Cardiac muscle cell (in vitro differentiated cells and primary cell): Measurements from ENCODE around the gene COPZ2. TPM values are rescaled to one million over a fixed set of nuclear protein-coding genes. Genes with fewer than 3 reads are reported as not detected.

ENCODE experiments used
- DNase-seq, 2 donors: peaks; one replicate each; pipeline versions ENCODE4 v3.0.0 to v3.0.0-alpha.2; 2010 to 2017; ENCODE audit warnings: low read depth in 1 of 2, low spot score in 1 of 2
- H3K27ac ChIP-seq: fragments of 200-600 bp; sonication (generic); 2 replicates; pipeline ENCODE4 v1.5.1; 2016
- H3K27me3 ChIP-seq: fragments of 200-600 bp; sonication (generic); 2 replicates; pipeline ENCODE4 v1.6.0; 2016; ENCODE audit warnings: control low read depth
- H3K36me3 ChIP-seq: fragments of 200-600 bp; sonication (generic); 2 replicates; pipeline ENCODE4 v1.5.1; 2016; ENCODE audit warnings: control low read depth
- H3K4me1 ChIP-seq: fragments of 200-600 bp; sonication (generic); 2 replicates; pipeline ENCODE4 v1.8.1; 2017; ENCODE audit warnings: low read depth, mild to moderate bottlenecking, mixed run types
- H3K4me3 ChIP-seq: fragments of 200-600 bp; sonication (generic); 2 replicates; pipeline ENCODE4 v1.5.1; 2016; ENCODE audit warnings: mild to moderate bottlenecking
- H3K9me3 ChIP-seq: fragments of 200-600 bp; sonication (generic); 2 replicates; pipeline ENCODE4 v1.5.1; 2017; ENCODE audit warnings: low read depth, mild to moderate bottlenecking, control low read depth
- polyA plus RNA-seq: library from polyadenylated mRNA; unstranded; fragments of >200 nt; fragmentation: Nextera tagmentation; extraction: Ambion mirVana; gene quantifications from 2 replicates; pipeline ENCODE4 v1.2.1, GENCODE V29; 2016
- total RNA-seq: library from RNA; depleted of rRNA; stranded (reverse); fragments of >200 nt; gene quantifications from 2 replicates; pipeline ENCODE4 v1.2.3, GENCODE V29; 2016
- TF ChIP-seq, protein P1 (sequence below): IDR thresholded peaks from 2 replicates; pipeline ENCODE4 v1.5.1; 2012; ENCODE audit warnings: low read depth, mild to moderate bottlenecking, low read length

Gene COPZ2
- total and polyA plus RNA-seq, 2 experiments from 2014 or later: 14.4 to 36.1 TPM

DNA sequence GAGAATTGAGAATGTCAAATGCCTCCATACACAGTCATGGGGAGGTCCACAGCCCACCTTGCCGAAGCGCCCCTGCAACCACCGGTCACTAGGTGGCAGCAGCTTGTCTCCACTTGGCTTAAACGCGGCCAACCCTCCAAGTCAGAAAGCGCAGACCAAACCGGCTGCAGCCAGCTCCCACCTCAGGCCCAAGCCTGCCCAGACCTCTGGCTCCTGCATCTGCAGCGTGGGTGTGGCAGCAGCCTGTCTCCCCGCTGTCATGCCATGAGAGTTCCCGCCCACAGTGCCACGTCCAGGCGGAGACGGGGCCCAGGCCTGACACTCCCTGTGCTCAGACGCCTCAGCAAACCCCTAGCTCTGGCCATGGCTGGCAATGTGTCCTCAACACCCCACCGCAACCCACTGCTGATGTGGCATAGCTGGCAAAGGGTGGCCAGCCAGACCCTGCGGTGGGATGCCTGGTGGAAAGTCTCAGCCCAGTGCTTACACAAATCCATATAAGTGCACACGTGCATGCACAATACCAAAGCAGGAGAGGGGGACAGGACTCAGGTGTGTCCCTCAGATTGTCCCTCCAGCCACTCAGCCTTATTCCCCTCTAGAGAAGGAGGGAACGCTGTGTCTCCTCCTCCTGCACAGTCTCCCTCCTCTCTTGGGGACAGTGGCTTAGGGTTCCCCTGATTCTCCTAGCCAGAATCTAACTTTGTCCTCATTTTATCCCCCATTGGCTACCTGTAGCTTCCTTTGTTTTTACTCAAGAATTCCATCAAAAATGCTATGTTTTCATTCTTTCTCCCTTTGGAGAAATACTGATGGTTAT lies 10.9 kb downstream of the COPZ2 start:
- no peak overlapping the region for H3K4me3 ChIP-seq
- H3K9me3 ChIP-seq: no peaks in the 10 kb centered on the region
- peaks cover 16% of the 10 kb centered on the region for H3K27me3 ChIP-seq
- no peaks in the 10 kb centered on the region for H3K36me3 ChIP-seq
- H3K27ac ChIP-seq: no peak overlapping the region
- H3K4me1 ChIP-seq: peaks cover 3% of the 10 kb centered on the region
- DNase-seq: peak; percentile 93 to 94
- TF ChIP-seq, protein P1, sequence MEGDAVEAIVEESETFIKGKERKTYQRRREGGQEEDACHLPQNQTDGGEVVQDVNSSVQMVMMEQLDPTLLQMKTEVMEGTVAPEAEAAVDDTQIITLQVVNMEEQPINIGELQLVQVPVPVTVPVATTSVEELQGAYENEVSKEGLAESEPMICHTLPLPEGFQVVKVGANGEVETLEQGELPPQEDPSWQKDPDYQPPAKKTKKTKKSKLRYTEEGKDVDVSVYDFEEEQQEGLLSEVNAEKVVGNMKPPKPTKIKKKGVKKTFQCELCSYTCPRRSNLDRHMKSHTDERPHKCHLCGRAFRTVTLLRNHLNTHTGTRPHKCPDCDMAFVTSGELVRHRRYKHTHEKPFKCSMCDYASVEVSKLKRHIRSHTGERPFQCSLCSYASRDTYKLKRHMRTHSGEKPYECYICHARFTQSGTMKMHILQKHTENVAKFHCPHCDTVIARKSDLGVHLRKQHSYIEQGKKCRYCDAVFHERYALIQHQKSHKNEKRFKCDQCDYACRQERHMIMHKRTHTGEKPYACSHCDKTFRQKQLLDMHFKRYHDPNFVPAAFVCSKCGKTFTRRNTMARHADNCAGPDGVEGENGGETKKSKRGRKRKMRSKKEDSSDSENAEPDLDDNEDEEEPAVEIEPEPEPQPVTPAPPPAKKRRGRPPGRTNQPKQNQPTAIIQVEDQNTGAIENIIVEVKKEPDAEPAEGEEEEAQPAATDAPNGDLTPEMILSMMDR: peak; percentile 93

DNA sequence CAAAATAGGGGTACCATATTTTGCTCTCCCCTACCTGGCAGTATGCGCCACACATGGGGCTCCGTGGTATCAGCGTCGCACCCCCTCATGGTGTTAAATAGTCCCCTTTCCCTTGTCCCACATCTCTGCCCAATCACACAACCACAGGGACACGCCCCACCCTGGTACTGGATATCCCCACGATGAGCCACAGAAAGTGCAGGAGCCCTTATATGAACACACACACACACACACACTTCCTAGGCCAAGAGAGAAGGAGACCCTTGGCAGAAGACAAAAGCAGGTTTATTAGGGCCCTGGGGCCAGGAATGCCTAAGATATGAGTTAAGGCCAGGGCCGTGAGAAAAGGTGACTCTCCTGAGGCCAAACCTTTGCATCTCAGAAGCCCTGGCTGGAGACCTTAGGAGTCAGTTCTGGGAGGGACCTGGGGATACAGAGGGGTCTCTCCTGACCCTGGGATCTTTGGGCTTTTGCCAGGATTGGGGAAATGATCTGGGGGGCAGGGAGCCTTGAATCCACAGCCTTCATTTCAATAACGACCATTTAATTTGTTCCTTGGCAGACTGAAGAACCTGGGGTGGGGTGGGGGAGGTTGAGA lies 11.6 kb downstream of the COPZ2 start:
- Histone ChIP-seq H3K9me3 (no peaks in the 10 kb centered on the region), H3K27me3 (peaks cover 16% of the 10 kb centered on the region), H3K4me3 (no peak overlapping the region), H3K4me1 (peaks cover 3% of the 10 kb centered on the region), H3K27ac (no peak overlapping the region), H3K36me3 (no peaks in the 10 kb centered on the region)
- TF ChIP-seq, protein P1: no peak
- DNase-seq: peak in 1 of 2 donors; percentile 28

DNA sequence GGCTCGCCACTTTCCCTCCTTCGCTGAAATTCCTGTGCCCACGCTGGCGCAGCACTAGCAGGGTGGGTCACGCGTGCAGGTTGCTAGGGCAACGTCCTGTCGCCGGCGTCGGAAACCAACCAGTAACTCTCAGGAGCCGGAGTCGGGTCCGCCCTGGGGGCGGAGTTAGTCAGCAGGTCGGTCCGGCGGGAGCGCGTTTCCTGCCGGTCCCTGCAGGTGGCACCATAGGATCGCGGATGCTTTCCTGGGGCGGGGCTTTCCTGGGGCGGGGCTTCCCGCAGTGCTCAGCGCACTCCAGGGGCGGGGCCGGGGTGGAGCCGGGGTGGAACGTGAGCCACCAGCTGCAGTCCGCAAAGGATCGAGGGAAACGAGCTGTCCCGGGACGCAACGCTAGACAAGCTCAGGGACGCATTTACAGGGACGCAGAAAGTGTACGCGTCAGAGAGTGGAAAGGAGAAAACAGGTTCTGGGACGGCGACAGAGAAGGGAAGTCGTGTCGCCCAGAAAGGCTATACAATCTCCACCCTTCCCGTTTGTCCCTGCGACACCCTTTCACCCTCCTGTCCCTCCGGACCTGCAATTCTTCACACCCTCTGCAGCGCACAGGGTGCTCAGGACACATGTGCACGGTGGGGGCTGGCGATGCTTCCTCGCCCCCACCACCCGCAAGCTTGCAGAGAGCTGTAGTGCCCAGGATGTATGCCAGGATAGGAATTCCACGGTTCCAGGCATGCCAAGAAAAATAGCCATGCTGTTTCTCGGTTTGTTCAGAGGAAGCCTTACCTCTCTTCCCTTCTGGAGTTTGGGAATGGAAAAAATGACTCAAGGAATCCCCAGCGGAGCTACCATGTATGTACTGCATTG lies 12.3 kb downstream of the COPZ2 start:
- peaks cover 16% of the 10 kb centered on the region for H3K27me3 ChIP-seq
- no peaks in the 10 kb centered on the region for H3K9me3 ChIP-seq
- peaks cover 3% of the 10 kb centered on the region for H3K4me1 ChIP-seq
- TF ChIP-seq, protein P1: peak; percentile 69
- H3K36me3 ChIP-seq: no peaks in the 10 kb centered on the region
- DNase-seq: peak; percentile 97 to 98
- H3K27ac ChIP-seq: no peak overlapping the region
- peak overlapping the region; percentile 28 for H3K4me3 ChIP-seq

DNA sequence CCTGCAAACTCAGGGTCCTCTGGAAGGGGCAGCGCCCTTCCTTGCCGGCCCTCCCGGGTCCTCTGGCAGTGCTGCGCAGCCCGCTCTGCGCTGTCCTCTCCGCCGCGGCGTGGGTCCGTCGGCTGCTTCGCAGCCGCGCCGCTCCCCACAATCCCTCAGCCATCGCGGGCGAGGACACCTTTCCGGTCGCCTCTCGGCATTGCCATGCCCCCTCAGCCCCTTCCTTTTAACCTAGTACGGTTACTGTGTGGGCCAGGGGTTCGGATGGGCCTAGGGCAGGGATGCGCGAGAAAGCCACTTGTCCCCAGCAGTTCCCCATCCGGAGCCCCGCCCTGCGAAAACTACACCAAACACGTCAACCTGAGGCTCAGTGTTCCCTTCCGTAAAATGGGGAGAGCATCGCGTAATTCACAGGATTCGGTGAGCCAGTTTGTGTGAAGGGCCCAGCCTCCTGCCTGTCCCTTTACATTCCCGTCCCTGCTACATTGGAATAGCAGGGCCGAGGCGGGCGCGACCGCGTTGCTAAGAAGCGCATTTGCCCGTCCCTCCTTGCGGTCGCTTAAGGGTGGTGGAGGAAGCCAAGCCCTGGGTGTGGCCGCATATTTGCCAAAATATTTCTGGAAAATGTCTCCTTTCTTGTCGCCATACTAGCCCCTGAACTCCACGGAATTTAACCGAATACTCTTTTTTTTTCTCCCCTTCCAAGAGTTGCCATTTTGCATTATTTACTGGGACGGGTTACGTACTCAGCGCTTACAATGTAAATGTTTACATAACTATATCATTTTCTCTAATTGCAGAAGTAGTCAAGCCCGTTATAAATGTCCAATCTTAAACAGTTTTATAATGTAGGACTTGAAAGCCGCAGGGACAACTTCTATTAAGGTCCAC lies 13.2 kb downstream of the COPZ2 start:
- TF ChIP-seq, protein P1: no peak
- peaks cover 3% of the 10 kb centered on the region for H3K4me1 ChIP-seq
- peak overlapping the region; percentile 21 for H3K4me3 ChIP-seq
- no peaks in the 10 kb centered on the region for H3K9me3 ChIP-seq
- H3K36me3 ChIP-seq: no peaks in the 10 kb centered on the region
- no peak overlapping the region for H3K27ac ChIP-seq
- H3K27me3 ChIP-seq: peaks cover 16% of the 10 kb centered on the region
- peak; percentile 38 to 43 for DNase-seq
